ENCODE data around the gene TOMM7.

- TF ChIP-seq POLR2AphosphoS5 (IDR thresholded peaks at IDR 0.05; ENCODE audit: low read depth, low read length) (no peak), SIN3A (IDR thresholded peaks at IDR 0.05; ENCODE audit: borderline replicate concordance, insufficient read depth, low read length) (no peak), TAF1 (IDR thresholded peaks at IDR 0.05; ENCODE audit: borderline replicate concordance, insufficient read depth, low read length) (no peak), FOXP2 (optimal IDR thresholded peaks at IDR 0.05; ENCODE audit: borderline replicate concordance, extremely low read depth, extremely low read length, insufficient read depth) (no peak)
- TF ChIP-seq, protein P1, sequence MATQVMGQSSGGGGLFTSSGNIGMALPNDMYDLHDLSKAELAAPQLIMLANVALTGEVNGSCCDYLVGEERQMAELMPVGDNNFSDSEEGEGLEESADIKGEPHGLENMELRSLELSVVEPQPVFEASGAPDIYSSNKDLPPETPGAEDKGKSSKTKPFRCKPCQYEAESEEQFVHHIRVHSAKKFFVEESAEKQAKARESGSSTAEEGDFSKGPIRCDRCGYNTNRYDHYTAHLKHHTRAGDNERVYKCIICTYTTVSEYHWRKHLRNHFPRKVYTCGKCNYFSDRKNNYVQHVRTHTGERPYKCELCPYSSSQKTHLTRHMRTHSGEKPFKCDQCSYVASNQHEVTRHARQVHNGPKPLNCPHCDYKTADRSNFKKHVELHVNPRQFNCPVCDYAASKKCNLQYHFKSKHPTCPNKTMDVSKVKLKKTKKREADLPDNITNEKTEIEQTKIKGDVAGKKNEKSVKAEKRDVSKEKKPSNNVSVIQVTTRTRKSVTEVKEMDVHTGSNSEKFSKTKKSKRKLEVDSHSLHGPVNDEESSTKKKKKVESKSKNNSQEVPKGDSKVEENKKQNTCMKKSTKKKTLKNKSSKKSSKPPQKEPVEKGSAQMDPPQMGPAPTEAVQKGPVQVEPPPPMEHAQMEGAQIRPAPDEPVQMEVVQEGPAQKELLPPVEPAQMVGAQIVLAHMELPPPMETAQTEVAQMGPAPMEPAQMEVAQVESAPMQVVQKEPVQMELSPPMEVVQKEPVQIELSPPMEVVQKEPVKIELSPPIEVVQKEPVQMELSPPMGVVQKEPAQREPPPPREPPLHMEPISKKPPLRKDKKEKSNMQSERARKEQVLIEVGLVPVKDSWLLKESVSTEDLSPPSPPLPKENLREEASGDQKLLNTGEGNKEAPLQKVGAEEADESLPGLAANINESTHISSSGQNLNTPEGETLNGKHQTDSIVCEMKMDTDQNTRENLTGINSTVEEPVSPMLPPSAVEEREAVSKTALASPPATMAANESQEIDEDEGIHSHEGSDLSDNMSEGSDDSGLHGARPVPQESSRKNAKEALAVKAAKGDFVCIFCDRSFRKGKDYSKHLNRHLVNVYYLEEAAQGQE (IDR thresholded peaks at IDR 0.05; ENCODE audit: insufficient read depth in 1 of 2, low read depth in 2 of 2, low read length in 2 of 2), result no peak
Observed at GRCh38 chr7:22837308-22837707, 14.7 kb upstream of the TOMM7 start.

All from PFSK-1 (cell line).